GM13977 (cell line): Measurements from ENCODE around the gene ZNF587.
"Not testable (repeated sequence)": the region's sequence is repeated elsewhere in the genome, so short reads cannot be mapped to it uniquely, and the experiment has no call there.

Experiments used
- DNase-seq: peaks from one replicate; pipeline ENCODE4 v3.0.0; 2012; ENCODE audit warnings: low spot score
- in situ Hi-C: fragments of 300-500 bp; cut with MboI; formaldehyde crosslinking; loops from one replicate; pipeline ENCODE4 v1.12.0; 2022; ENCODE audit warnings: low sequenced_read_pairs, low pct_unique_long_range_greater_than_20kb, mixed read lengths, inconsistent platforms; ENCODE audit not compliant: unreplicated experiment
- TF ChIP-seq, protein P1 (sequence below): IDR thresholded peaks from 2 replicates; pipeline ENCODE4 v1.5.1; 2012; ENCODE audit warnings: mild to moderate bottlenecking, control low read depth; ENCODE audit not compliant: insufficient read depth; ENCODE audit errors: extremely low read depth, missing control alignments

Gene ZNF587

DNA sequence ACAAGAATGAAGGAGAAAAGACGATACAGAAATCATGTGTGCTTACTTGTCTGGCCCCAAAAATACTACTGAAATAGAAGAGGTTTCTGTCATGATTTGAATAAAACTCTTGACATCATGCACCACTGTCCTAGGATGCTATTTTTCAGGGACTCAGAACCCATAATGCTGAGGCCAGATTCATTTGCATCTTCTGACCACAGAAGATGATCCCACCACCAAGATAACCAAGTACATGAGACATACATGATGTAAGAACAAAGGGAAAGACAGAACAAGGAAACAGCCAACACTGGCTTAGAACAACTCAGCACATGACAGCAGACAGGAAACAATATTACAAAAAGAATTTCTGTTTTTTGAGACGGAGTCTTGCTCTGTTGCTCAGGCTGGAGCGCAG, 37.4 kb upstream of the ZNF587 start:
- DNase-seq: peak; percentile 62
- TF ChIP-seq, protein P1, sequence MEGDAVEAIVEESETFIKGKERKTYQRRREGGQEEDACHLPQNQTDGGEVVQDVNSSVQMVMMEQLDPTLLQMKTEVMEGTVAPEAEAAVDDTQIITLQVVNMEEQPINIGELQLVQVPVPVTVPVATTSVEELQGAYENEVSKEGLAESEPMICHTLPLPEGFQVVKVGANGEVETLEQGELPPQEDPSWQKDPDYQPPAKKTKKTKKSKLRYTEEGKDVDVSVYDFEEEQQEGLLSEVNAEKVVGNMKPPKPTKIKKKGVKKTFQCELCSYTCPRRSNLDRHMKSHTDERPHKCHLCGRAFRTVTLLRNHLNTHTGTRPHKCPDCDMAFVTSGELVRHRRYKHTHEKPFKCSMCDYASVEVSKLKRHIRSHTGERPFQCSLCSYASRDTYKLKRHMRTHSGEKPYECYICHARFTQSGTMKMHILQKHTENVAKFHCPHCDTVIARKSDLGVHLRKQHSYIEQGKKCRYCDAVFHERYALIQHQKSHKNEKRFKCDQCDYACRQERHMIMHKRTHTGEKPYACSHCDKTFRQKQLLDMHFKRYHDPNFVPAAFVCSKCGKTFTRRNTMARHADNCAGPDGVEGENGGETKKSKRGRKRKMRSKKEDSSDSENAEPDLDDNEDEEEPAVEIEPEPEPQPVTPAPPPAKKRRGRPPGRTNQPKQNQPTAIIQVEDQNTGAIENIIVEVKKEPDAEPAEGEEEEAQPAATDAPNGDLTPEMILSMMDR: no peak
- in situ Hi-C loops: no loop called here

DNA sequence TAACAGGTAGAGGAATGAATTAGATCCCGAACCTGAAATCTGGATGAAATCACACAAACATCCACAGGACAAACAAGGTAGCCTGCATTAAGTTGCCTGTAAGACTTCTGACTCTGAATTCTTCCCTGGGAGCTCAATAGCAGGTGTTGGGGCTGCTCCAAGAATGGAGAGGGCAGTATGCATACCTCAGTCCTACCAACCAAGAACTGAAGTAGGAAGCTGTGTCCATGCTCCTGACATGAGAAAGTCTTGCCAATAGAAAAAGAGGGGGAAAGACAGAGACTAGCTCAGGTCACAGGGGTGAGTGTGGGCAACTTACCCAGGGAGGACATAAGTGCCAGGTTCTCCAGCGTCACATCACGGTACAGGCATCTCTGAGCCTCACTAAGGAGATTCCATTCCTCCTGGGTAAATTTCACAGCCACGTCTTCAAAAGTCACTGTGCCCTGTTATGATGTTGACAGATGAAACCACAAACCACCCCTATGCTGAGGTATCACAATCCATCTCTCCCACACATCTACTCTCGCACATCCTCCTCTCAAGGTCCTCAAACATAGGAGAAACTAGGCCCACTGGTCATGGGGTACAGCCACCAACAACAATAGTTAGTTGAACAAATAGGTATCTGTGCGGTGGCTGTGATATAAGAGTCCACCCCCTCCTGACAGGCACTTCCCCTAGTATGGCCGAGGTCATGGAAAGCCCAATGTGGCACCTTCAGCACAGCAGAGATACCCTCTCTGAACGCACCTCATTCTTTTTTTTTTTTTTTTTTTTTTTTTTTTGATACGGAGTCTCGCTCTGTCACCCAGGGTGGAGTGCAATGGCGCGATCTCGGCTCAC, 36.5 kb upstream of the ZNF587 start:
- DNase-seq, in situ Hi-C loops: not testable (repeated sequence)

DNA sequence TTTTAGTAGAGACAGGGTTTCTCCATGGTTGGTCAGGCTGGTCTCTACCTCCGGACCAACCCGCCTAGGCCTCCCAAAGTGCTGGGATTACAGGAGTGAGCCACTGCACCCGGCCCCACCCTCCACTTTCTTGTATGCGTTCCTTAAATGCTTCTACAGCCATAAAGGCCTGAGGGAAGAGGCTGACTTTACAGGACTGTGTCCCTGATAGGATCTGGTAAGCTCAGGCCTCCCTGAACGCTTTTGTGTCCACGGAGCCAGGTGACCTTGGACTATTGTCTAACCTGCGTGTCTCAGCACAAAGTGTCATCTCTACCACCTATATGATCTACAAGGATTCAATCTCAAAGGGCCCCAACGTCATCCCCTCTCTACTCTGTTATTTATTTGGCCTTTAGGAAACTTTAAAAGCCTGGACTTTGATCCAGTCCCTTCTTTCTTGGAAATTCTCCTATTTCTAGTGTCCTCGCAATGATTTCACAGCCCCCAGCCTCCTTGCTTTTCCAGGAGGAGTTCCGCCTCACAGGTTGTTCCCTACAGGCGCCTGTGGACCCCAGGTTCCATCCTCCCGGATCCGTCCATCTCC, 35.6 kb upstream of the ZNF587 start:
- TF ChIP-seq, protein P1: no peak
- in situ Hi-C loops: no loop called here
- DNase-seq: no peak

DNA sequence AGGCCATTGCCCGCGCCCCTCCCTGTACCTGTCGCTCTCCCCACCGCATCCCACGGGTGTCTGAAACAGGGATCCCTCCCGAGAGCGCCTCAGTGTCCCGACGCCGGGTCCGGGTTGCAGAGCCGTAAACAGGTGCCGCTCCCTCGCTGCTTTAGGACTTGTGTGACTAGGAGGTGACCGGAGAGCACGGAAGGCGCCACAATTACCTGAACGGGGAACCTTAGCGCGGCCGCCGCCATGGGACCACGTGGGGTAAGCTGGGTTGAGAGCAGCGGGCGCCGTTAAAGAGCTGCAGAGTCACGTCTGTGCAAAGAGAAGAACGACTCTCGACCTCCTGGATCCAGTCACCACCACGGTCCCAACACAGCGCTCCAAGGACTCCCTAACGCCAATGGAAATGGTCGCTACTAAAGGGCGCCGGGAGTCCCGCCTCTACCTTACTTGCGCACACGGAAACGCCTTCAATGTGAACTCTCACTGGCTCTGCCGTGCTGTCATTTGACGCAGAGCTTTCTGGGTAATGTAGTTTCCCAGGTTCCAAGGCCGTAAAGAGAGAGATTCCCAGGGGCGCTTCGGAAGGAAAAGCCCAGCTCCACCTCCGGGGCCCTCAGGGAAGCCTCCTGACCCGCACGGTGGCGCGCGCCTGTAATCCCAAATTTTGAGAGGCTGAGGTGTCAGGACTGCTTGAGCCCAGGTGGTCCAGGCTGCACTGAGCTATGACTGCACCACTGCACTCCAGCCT, 35.0 kb upstream of the ZNF587 start, which contains the start of gene ZNF552:
TSS of gene ZNF552 (minus strand) at position 409 of the 742 bp plus-strand sequence. CDS start at position 239, 170 bp downstream.
- peak; percentile 80 for DNase-seq
- in situ Hi-C loops: no loop called here
- TF ChIP-seq, protein P1: no peak

DNA sequence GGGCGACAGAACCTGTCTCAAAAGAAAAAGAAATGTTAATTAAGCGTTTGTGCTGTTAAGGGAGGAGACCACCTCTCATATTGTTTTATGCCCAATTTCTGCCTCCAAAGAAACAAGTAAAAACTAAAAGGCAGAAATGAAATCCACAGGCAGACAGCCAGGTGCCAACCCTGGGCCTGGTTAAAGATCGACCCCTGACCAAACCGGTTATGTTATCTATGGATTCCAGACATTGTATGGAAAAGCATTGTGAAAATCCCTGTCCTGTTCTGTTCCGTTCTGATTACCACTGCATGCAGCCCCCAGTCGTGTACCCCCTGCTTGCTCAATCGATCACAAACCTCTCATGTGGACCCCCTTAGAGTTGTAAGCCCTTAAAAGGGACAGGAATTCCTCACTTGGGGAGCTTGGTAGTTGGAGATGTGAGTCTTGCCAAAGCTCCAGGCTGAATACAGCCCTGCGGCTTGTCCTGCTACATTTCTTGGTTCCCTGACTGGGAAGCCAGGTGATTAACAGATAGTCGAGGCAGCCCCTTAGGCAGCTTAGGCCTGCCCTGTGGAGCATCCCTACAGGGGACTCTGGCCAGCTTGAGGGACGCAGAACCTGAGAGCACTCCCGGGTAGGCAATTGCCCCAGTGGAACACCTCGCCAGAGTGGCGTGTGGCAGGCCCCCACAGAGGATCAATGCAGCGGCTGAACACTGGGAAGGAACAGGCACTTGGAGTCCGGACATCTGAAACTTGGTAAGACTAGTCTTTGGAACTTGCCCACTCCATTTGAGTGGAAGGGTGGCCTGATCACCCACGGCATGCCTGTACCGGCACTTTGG, 34.2 kb upstream of the ZNF587 start:
- TF ChIP-seq, protein P1: no peak
- in situ Hi-C loops: no loop called here

DNA sequence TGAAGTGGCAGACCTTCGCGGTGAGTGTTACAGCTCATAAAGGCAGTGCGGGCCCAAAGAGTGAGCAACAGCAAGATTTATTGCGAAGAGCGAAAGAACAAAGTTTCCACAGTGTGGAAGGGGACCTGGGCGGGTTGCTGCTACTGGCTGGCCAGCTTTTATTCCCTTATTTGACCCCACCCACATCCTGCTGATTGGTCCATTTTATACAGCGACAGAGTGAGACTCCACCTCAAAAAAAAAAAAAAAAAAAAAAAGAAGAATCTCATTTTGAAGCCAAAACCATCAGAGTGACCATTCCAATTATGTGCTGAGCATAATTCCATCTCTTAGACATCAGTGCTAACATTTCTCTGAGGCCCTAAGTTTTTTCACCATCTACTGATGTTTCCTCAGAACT, 33.0 kb upstream of the ZNF587 start:
- in situ Hi-C loops: no loop called here
- no peak for DNase-seq
- TF ChIP-seq, protein P1: no peak

More for the DNA sequence above, 34.2 kb upstream of the ZNF587 start:
- DNase-seq: no peak
